Retina (tissue), 1 donor: Measurements from ENCODE around the gene SRSF12.

Source experiments
- DNase-seq: peaks from one replicate; pipeline ENCODE4 v3.0.0-alpha.2; 2016

Gene SRSF12

GRCh38 chr6:89117211-89118108 is at the start of gene SRSF12:
SRSF12 (minus strand) TSS chr6:89118071; CDS start chr6:89117887, 184 bp downstream.
- peak; percentile 88 for DNase-seq

GRCh38 chr6:89162047-89162371 is 44.1 kb upstream of the SRSF12 start:
- DNase-seq, result no peak

DNA sequence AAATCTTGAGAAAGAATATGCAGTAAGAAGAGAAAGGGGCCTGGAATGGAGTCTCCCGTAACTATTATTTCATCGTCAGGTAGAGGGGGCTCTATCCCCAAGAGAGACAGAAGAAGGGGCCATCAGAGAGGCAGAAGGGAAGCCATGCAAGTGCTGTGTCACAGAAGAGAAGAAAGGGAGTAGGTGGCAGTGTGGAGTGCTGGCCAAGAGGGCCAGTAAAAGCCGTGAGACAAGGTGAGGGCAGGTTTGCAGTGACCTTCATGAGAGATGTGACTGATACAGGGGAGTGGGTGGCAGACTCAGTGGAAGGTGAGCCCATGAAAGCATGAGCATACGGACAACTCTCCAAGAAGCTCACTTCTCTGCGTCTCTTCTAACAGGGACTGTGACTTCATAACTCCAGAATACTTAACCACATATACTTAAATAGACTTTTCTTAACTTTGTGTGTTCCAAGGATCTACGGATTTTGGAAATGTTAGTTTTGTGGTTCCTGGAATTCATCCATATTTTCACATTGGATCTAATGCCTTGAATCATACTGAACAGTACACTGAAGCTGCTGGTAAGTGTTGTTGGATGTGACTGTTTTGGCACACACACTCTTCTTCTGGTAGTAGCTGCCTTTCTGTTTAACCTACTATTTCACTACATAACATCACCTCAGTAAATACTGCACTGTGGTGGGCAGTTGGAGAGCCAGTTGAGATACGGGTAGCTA is 43.6 kb upstream of the SRSF12 start:
- DNase-seq, result no peak

DNA sequence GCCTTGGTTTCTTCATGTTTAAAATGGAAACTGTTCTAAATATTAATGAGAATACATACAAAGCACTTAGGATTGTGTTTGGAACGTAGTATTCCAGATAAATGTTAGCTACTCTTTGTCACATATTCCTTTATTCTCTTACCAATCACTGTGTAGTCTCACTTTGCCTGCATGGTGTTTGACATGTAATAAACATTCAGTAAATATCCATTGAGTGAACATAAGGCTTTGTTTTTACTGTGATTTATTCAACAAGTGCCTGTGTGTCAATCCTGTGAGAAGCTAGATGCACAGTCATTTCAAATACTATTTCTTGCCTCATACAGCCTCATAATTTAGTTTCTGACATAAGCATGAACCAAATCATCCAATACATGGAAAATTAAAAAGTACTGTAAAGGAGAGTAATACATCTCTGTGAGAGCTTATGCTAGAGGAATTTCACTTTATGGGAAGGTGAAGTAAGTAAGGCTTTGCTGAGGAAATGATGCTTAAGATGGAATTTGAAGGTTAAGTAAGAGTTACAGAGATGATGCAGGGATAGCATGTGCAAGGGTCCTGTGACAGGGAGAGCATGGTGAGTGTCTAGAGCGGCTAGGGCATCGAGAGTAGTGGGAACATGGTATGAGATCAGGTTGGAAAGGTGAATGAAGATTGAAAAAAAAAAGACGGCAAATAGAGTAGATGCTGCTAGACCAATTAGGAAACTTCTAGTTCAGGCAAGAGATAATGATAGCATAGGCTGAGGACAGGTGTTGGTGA is 42.6 kb upstream of the SRSF12 start:
- no peak for DNase-seq

- DNase-seq, result no peak
These were observed 36.3 kb upstream of the SRSF12 start for GRCh38 chr6:89154131-89154530.

DNA sequence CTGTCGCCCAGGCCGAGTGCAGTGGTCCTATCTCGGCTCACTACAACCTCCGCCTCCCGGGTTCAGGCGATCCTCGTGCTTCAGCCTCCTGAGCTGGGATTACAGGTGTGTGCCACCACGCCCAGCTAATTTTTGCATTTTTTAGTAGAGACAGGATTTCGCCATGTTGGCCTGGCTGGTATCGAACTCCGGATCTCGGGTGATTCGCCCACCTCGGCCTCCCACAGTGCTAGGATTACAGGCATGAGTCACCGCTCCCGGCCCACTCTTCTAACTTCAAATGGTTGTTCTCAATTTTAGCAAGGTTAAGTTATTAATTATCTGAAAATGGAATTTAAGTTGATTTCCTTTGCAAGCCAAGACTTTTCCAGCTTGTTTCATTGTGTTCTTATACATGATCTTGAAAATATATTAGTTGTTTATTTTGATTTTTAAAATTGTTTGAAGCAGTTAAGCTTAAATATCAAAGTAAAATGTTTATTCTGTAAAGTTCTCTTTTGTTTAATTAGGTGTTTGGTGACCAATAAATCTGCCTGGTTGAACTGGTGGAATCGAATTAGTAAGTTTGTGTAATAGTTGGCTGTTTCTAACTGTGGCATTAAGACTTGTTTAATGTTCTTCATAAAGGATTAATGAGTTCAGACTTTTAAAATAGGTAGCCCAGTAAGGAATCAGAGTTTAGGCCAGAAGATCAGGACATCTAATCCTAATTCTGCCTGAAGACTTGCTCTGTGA is 30.3 kb upstream of the SRSF12 start:
- no peak for DNase-seq

DNA sequence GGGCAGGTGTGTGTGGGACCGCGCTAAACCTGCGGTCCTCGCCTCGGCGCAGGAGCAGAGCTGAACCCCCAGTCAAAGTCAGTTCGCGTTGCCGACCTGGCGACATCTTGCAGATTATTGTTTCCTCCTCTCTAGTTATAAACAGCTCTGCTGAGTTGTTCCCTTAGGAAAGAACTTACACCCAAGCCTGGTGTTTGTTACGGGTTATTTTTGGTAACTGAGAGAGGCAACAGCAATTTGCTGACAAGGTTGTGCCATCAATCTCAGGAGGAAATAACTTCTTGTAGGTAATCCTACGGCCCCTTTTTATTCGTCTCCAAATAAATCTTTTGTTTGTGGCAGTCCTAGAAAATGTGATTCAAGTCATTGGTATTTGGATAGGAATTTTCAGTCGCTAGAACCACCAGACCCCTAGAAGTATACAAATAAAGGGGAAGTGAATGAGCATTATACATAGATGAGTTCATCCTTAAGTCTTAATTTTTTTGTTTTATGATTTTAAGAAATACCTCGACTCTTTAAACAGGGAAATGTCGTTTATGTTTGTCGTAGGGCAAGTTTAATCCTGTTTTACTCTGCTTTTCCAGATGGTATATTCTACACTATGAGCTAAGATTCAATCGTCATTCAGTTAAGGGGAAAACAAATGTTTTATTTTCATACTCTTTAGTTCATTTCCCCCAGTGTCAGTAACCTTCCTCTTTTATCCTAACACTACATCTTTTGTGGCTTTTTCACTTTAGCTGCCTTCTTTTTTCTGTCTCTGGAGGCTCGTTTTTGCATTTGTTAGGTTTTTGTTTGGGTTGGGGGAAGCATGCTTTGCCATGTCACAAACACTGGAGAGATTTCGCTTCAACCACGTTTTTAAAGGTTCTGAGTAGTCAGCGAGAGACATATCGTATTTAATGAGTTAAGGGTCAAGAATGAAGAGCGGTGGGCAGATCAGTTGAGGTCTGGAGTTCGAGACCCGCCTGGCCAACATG is 29.1 kb upstream of the SRSF12 start:
- DNase-seq, result no peak

DNA sequence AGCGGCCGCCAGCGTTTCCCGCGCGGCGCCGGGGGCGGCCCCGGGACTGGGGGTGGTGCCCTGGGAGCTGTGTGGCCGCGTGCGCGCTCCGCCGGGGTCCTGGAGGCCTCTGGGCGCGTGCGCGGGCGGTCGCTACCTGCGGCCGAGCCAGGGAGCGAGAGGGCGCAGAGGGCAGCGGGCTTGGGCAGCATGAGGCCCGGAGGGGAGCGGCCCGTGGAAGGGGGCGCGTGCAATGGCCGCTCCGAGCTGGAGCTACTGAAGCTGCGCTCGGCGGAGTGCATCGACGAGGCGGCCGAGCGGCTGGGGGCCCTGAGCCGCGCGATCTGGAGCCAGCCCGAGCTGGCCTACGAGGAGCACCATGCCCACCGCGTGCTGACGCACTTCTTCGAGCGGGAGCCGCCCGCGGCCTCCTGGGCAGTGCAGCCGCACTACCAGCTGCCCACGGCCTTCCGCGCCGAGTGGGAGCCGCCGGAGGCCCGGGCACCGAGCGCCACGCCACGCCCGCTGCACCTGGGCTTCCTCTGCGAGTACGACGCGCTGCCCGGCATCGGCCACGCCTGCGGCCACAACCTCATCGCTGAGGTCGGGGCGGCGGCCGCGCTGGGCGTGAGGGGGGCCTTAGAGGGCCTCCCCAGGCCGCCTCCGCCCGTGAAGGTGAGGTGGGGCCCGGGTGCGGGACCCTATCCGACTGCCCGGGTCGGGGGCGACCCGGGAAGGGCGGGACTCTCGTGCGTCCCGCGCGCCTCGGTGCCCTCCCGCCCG is 28.3 kb upstream of the SRSF12 start, which contains the start of gene PM20D2:
Gene PM20D2 (plus strand): TSS at position 100 of the 762 bp plus-strand sequence. CDS start 90 bp downstream, at position 190.
- peak; percentile 95 for DNase-seq

DNA sequence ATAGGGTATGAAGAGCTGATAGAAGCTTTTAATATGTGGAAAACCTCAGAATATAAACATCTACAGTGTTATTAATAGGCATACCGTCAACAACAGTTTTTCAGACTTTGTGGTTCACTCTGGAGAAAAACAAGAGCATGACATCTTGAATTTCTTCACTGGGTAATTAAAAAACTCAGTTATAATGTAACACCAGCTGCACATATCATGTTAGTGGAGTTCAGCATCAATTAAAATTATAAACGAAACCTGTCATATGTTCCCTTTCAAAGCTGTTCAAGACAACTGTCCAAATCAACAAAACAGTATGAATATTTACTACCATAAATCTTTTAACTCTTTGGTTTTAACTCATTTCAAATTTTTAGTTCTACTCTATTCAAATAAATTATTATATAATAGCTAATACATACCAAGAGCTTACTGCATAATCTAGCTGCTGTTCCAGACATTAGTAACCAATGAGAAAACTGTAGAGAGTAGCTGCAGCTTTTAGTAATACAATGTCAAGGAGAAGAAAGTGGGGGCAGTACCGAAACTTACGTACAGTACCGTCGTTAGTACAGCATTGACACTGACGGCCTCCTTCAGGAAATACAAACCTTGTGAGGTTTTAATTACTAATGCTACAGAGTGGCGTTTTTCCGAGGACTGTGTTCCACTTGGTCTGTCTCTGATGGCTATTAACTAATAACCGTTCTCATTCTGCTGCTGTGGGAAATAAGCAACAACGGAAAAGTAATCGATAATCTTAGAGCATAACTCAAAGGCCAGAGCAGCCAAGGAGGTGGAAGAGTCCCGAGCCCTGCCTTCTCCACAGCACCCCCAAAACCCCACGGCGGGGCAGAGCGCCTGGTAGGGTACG is 27.5 kb upstream of the SRSF12 start:
- no peak for DNase-seq

DNA sequence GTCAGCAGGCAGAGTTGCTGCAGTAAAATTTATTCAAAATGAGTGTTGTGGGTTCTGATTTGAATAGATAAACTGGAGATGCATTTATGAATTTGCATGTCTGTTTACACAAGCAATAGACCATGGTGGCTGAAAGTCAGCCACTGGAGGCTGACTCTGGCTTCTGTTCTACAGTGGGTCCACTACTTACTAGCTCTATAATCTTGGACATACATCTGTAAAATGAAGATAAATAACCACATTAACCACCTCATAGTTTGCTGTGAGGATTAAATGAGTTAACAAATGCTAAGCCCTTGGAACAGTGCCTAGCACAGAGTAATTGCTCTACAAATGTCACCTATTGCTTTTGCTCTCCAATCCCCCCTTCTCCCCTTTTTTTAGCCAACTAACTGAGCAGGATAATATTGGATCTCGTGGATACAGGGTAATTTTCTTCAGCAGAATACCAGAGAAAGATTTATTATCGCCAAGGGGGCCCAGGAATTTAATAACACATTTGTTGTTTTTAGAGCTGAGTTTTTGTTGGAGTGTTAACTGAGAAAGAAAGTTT is 26.6 kb upstream of the SRSF12 start:
- no peak for DNase-seq

GRCh38 chr6:89140347-89141156 is 22.7 kb upstream of the SRSF12 start:
- no peak for DNase-seq

GRCh38 chr6:89139509-89140346 is 21.9 kb upstream of the SRSF12 start:
- no peak for DNase-seq

DNA sequence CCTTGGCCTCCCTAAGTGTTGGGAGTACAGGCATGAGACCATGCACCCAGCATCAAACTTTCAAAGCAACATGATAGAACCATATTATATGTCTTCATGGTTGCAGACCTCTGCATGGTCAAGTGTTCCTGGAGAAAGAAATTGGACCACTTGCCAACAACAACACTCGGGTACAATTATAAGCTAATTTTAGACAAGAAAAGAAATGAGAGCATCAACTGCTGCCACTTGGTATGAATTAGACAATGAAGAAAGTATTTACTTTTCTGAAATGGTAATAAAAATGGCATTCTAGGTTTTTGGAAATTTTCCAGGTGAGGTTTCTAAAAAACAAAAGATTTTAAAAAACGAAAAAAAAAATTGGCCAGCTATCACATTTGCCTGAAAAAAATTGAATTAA is 20.3 kb upstream of the SRSF12 start:
- DNase-seq, result no peak

GRCh38 chr6:89134723-89135122 is 16.9 kb upstream of the SRSF12 start:
- no peak for DNase-seq

DNA sequence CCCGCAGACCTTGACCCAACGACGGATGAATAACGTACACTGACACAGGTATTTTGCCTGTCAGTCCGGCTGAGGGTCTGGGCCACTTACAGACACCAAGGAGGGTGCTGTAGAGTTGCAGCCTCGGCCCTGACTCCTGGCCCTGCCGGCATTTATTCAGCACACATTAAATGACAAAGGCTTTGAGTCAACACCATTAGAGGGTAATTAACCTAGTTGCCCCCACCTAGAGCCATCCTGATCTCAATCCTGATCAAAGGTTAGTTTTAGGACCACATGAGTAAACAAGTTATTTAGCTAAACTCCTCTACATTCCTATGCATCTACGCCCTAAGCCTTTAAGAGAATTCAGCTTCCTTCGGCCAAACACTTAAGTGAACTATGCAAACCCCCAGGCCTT is 16.1 kb upstream of the SRSF12 start:
- no peak for DNase-seq

- DNase-seq, result no peak
These were observed 14.2 kb upstream of the SRSF12 start for GRCh38 chr6:89132057-89132456.

DNA sequence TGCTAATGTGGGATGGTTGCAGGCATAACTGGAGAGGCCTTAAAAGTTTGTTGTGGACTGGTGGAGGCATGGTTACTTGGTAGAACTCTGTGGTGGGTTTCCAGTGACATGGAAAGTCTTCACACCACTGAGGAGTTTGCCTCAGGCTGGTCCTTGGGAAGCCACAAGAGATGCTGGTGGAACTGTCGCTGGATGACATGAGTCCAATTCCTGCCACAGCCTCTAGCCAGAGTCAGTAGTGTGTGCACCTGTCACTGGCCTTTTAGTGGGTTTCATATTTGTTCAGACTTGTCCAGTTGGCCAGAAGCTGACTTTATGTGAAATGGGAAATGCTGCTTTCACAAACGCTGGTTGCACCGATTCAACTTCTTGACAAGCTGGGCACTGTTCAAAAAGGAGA is 13.7 kb upstream of the SRSF12 start:
- no peak for DNase-seq
